ENCODE measurements around the gene SPTBN1.

SPTBN1 gene

GRCh38 chr2:54673501-54673998, 217.4 kb downstream of the SPTBN1 start:
- Histone ChIP-seq H3K27ac (no peak overlapping the region), H3K36me3 (ENCODE audit: insufficient read depth, low read length) (no peaks in the 10 kb centered on the region), H3K4me3 (no peak overlapping the region), H3K9me3 (ENCODE audit: low read depth, low read length) (no peaks in the 10 kb centered on the region), H3K9ac (ENCODE audit: insufficient read length) (no peak overlapping the region)
- TF ChIP-seq FOXP2 (optimal IDR thresholded peaks at IDR 0.05; ENCODE audit: control extremely low read depth, extremely low read length, insufficient read depth) = no peak
- no peak for TF ChIP-seq POLR2AphosphoS5 (IDR thresholded peaks at IDR 0.05; ENCODE audit: borderline replicate concordance, low read depth, low read length)
- no peak for TF ChIP-seq EZH2 (IDR thresholded peaks at IDR 0.05)
- DNase-seq (ENCODE audit: low read depth, low spot score) = no peak

- Histone ChIP-seq H3K9ac (ENCODE audit: insufficient read length) (no peak overlapping the region), H3K4me3 (no peak overlapping the region), H3K9me3 (ENCODE audit: low read depth, low read length) (no peaks in the 10 kb centered on the region), H3K36me3 (ENCODE audit: insufficient read depth, low read length) (no peaks in the 10 kb centered on the region), H3K27ac (no peak overlapping the region)
- no peak for DNase-seq (ENCODE audit: low read depth, low spot score)
- TF ChIP-seq EZH2 (IDR thresholded peaks at IDR 0.05) = no peak
- TF ChIP-seq FOXP2 (optimal IDR thresholded peaks at IDR 0.05; ENCODE audit: control extremely low read depth, extremely low read length, insufficient read depth) = no peak
- TF ChIP-seq POLR2AphosphoS5 (IDR thresholded peaks at IDR 0.05; ENCODE audit: borderline replicate concordance, low read depth, low read length) = no peak
These were observed 219.2 kb downstream of the SPTBN1 start for GRCh38 chr2:54675281-54675680.

DNA sequence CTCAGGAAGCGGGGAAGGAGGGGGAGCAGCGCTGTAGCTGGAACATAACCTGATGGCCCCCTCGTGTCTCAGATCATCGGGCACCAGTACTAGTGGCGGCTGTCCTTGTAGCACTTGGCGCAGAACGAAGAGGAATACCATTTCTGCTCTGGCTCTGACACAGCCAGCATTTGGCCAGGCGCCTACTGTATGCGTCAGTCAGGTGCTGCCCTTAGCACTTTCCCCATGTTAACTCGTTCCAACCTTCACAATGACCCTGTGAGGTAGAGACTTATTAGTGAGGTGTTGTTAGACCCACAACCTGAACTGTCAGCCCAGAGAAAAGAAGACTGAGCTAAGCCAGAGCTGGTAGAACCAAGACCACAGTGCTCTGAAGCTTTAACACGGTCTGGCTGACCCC, 219.6 kb downstream of the SPTBN1 start:
- Histone ChIP-seq H3K36me3 (ENCODE audit: insufficient read depth, low read length) (no peaks in the 10 kb centered on the region), H3K9me3 (ENCODE audit: low read depth, low read length) (no peaks in the 10 kb centered on the region), H3K4me3 (no peak overlapping the region), H3K27ac (no peak overlapping the region), H3K9ac (ENCODE audit: insufficient read length) (no peak overlapping the region)
- TF ChIP-seq FOXP2 (optimal IDR thresholded peaks at IDR 0.05; ENCODE audit: control extremely low read depth, extremely low read length, insufficient read depth) = no peak
- no peak for TF ChIP-seq POLR2AphosphoS5 (IDR thresholded peaks at IDR 0.05; ENCODE audit: borderline replicate concordance, low read depth, low read length)
- no peak for TF ChIP-seq EZH2 (IDR thresholded peaks at IDR 0.05)
- no peak for DNase-seq (ENCODE audit: low read depth, low spot score)

DNA sequence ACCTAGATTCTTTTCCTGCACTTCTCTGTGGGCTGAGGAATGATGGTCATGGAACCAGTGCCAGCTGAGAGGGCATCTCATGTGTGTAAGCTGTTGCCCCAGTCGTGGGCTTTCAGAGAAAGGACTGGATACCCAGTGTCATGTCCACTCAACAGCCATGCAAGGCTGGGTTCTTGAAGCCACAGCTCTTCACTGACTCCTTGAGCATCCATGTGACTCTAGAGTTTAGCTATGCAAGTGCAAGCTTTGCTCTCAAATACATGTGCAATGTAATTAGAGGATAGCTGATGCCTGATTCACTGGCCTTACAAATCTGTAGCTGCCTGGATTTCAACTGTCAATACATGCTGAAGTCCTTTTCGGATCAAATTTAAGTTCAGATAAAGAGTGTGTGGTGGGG, 220.5 kb downstream of the SPTBN1 start:
- H3K9ac ChIP-seq (ENCODE audit: insufficient read length) = no peak overlapping the region
- no peak for DNase-seq (ENCODE audit: low read depth, low spot score)
- H3K36me3 ChIP-seq (ENCODE audit: insufficient read depth, low read length) = no peaks in the 10 kb centered on the region
- no peak overlapping the region for H3K4me3 ChIP-seq
- no peaks in the 10 kb centered on the region for H3K9me3 ChIP-seq (ENCODE audit: low read depth, low read length)
- no peak overlapping the region for H3K27ac ChIP-seq
- TF ChIP-seq FOXP2 (optimal IDR thresholded peaks at IDR 0.05; ENCODE audit: control extremely low read depth, extremely low read length, insufficient read depth) (no peak), POLR2AphosphoS5 (IDR thresholded peaks at IDR 0.05; ENCODE audit: borderline replicate concordance, low read depth, low read length) (no peak), EZH2 (IDR thresholded peaks at IDR 0.05) (no peak)

GRCh38 chr2:54677476-54678265, 221.5 kb downstream of the SPTBN1 start:
- Histone ChIP-seq H3K4me3 (no peak overlapping the region), H3K27ac (no peak overlapping the region)

GRCh38 chr2:54678719-54679118, 222.6 kb downstream of the SPTBN1 start:
- Histone ChIP-seq H3K36me3 (ENCODE audit: insufficient read depth, low read length) (no peaks in the 10 kb centered on the region), H3K9me3 (ENCODE audit: low read depth, low read length) (no peaks in the 10 kb centered on the region), H3K9ac (ENCODE audit: insufficient read length) (no peak overlapping the region), H3K27ac (no peak overlapping the region), H3K4me3 (no peak overlapping the region)
- TF ChIP-seq POLR2AphosphoS5 (IDR thresholded peaks at IDR 0.05; ENCODE audit: borderline replicate concordance, low read depth, low read length) (no peak), EZH2 (IDR thresholded peaks at IDR 0.05) (no peak), FOXP2 (optimal IDR thresholded peaks at IDR 0.05; ENCODE audit: control extremely low read depth, extremely low read length, insufficient read depth) (no peak)
- no peak for DNase-seq (ENCODE audit: low read depth, low spot score)

More at GRCh38 chr2:54677476-54678265, 221.5 kb downstream of the SPTBN1 start:
- Histone ChIP-seq H3K9ac (ENCODE audit: insufficient read length) (no peak overlapping the region), H3K9me3 (ENCODE audit: low read depth, low read length) (no peaks in the 10 kb centered on the region), H3K36me3 (ENCODE audit: insufficient read depth, low read length) (no peaks in the 10 kb centered on the region)
- TF ChIP-seq POLR2AphosphoS5 (IDR thresholded peaks at IDR 0.05; ENCODE audit: borderline replicate concordance, low read depth, low read length) (no peak), FOXP2 (optimal IDR thresholded peaks at IDR 0.05; ENCODE audit: control extremely low read depth, extremely low read length, insufficient read depth) (no peak), EZH2 (IDR thresholded peaks at IDR 0.05) (no peak)
- no peak for DNase-seq (ENCODE audit: low read depth, low spot score)

- no peak overlapping the region for H3K4me3 ChIP-seq
- TF ChIP-seq EZH2 (IDR thresholded peaks at IDR 0.05) = no peak
- no peak for TF ChIP-seq POLR2AphosphoS5 (IDR thresholded peaks at IDR 0.05; ENCODE audit: borderline replicate concordance, low read depth, low read length)
- no peak for TF ChIP-seq FOXP2 (optimal IDR thresholded peaks at IDR 0.05; ENCODE audit: control extremely low read depth, extremely low read length, insufficient read depth)
- no peak for DNase-seq (ENCODE audit: low read depth, low spot score)
These were observed 224.4 kb downstream of the SPTBN1 start for GRCh38 chr2:54680397-54681041.

GRCh38 chr2:54681416-54681815, 225.3 kb downstream of the SPTBN1 start:
- H3K4me3 ChIP-seq = no peak overlapping the region
- no peak overlapping the region for H3K27ac ChIP-seq
- no peak for DNase-seq (ENCODE audit: low read depth, low spot score)
- H3K36me3 ChIP-seq (ENCODE audit: insufficient read depth, low read length) = no peaks in the 10 kb centered on the region
- H3K9ac ChIP-seq (ENCODE audit: insufficient read length) = no peak overlapping the region
- TF ChIP-seq POLR2AphosphoS5 (IDR thresholded peaks at IDR 0.05; ENCODE audit: borderline replicate concordance, low read depth, low read length) = no peak
- TF ChIP-seq EZH2 (IDR thresholded peaks at IDR 0.05) = no peak
- TF ChIP-seq FOXP2 (optimal IDR thresholded peaks at IDR 0.05; ENCODE audit: control extremely low read depth, extremely low read length, insufficient read depth) = no peak
- no peaks in the 10 kb centered on the region for H3K9me3 ChIP-seq (ENCODE audit: low read depth, low read length)

More at GRCh38 chr2:54680397-54681041, 224.4 kb downstream of the SPTBN1 start:
- Histone ChIP-seq H3K9me3 (ENCODE audit: low read depth, low read length) (no peaks in the 10 kb centered on the region), H3K9ac (ENCODE audit: insufficient read length) (no peak overlapping the region), H3K36me3 (ENCODE audit: insufficient read depth, low read length) (no peaks in the 10 kb centered on the region), H3K27ac (no peak overlapping the region)
